Loucy (cell line): ENCODE measurements around the gene MTARC2.

ENCODE experiments used
- EZH2phosphoT487 ChIP-seq: fragments of 200-600 bp; IDR thresholded peaks from 2 replicates; pipeline ENCODE4 v1.6.1; 2018; ENCODE audit warnings: antibody characterized with exemption, mild to moderate bottlenecking, moderate library complexity, borderline replicate concordance
- TF ChIP-seq, protein P1 (sequence below): fragments of 200-600 bp; sonication (generic); conservative IDR thresholded peaks from 2 replicates; pipeline ENCODE4 v1.5.1; 2014; ENCODE audit warnings: mild to moderate bottlenecking, antibody characterized with exemption, low read length

DNA sequence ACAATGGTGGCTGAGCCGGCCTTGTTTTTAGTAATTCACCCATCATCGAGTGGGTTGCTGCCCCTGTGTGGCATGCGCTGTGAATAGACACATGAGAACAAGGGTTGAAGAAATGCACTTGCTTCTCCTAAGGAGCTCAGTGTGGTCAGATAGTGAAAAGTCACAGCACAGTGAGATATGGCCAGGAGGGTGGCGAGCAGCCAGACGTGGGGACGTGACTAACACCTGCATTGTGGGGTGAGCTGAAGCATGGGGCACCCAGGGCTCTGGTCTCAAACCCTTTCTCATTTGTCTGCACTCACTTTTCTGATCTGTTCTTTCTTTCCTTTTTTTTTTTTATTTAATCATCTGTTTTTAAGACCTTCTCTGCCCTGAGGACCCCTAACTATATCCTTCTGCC is 52.1 kb downstream of the MTARC2 start:
- TF ChIP-seq, protein P1, sequence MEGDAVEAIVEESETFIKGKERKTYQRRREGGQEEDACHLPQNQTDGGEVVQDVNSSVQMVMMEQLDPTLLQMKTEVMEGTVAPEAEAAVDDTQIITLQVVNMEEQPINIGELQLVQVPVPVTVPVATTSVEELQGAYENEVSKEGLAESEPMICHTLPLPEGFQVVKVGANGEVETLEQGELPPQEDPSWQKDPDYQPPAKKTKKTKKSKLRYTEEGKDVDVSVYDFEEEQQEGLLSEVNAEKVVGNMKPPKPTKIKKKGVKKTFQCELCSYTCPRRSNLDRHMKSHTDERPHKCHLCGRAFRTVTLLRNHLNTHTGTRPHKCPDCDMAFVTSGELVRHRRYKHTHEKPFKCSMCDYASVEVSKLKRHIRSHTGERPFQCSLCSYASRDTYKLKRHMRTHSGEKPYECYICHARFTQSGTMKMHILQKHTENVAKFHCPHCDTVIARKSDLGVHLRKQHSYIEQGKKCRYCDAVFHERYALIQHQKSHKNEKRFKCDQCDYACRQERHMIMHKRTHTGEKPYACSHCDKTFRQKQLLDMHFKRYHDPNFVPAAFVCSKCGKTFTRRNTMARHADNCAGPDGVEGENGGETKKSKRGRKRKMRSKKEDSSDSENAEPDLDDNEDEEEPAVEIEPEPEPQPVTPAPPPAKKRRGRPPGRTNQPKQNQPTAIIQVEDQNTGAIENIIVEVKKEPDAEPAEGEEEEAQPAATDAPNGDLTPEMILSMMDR: no peak
- TF ChIP-seq EZH2phosphoT487: no peak
